ENCODE data around the gene DUSP6. TPM values are rescaled to one million over a fixed set of nuclear protein-coding genes. Genes with fewer than 3 reads are reported as not detected.

DUSP6 gene
- total and polyA plus RNA-seq, 2 of the 13 experiments (the other 11 are each of a cell fraction or from before 2014, with no cell fraction given): 40.9 to 161 TPM

- TF ChIP-seq RXRA (CRISPR knock-in tag; IDR thresholded peaks at IDR 0.05): no peak
- no peak for TF ChIP-seq HES4 (CRISPR knock-in tag; IDR thresholded peaks at IDR 0.05; ENCODE audit: borderline replicate concordance)
Measured at GRCh38 chr12:89314060-89314761, 38.1 kb downstream of the DUSP6 start (continued).

- FAIRE-seq (no peak), DNase-seq (ENCODE audit: low spot score) (no peak), ATAC-seq (no peak)
- TF ChIP-seq MYPOP (CRISPR knock-in tag; IDR thresholded peaks at IDR 0.05): no peak
- no peak for TF ChIP-seq ZFP82 (CRISPR knock-in tag; IDR thresholded peaks at IDR 0.05; ENCODE audit: borderline replicate concordance)
- TF ChIP-seq PCBP2 (optimal IDR thresholded peaks at IDR 0.05; ENCODE audit: low read depth, low read length, poor library complexity, severe bottlenecking): no peak
- no peak for TF ChIP-seq ZNF432 (CRISPR knock-in tag; IDR thresholded peaks at IDR 0.05; ENCODE audit: borderline replicate concordance)
- no peak for TF ChIP-seq GATA4 (IDR thresholded peaks at IDR 0.05; ENCODE audit: borderline replicate concordance, low read depth)
- TF ChIP-seq AHR (CRISPR knock-in tag; IDR thresholded peaks at IDR 0.05): no peak
- Histone ChIP-seq H2AFZ (ENCODE audit: low read length) (no peak overlapping the region), H3K27me3 (ENCODE audit: control insufficient read depth in 1 of 2, insufficient read depth in 2 of 2, low read length in 2 of 2) (no peaks in the 10 kb centered on the region; a peak in 1 of 5 replicates), H3K79me2 (ENCODE audit: insufficient read depth, low read length) (no peaks in the 10 kb centered on the region), H3K9ac (ENCODE audit: insufficient read depth, low read depth, low read length) (no peak overlapping the region), H3K9me3 (ENCODE audit: low read length) (no peaks in the 10 kb centered on the region), H3K4me3 (replicated peaks in 1 of 3; ENCODE audit: insufficient read depth in 1 of 3, low read depth in 2 of 3, low read length in 3 of 3) (no peak overlapping the region), H4K20me1 (ENCODE audit: insufficient read depth, low read length) (no peaks in the 10 kb centered on the region), H3K4me1 (ENCODE audit: insufficient read depth, low read length) (peaks cover 27% of the 10 kb centered on the region), H3K4me2 (ENCODE audit: low read depth, low read length) (no peak overlapping the region), H3K27ac (ENCODE audit: extremely low read length, insufficient read depth, low read length) (no peak overlapping the region), H3K36me3 (replicated peaks in 1 of 2; ENCODE audit: control insufficient read depth in 1 of 2, insufficient read depth in 2 of 2, low read length in 2 of 2) (no peaks in the 10 kb centered on the region)
- ChIA-PET CTCF (ENCODE audit: low intra/inter-chr PET ratio, low total read pairs) (no interaction called here), POLR2A (no interaction called here)
- BruUV-seq (replicated peaks): no TSS peak
- intact Hi-C loops (cut with micrococcal nuclease; ENCODE audit: unreplicated experiment): no loop called here
- 71% methylated on average over 4 of the region's 4 CpGs for WGBS (ENCODE audit: low lambda C conversion rate)
- in situ Hi-C loops (cut with HindIII; ENCODE audit: extremely low pct_ligation_motif_present, low pct_unique_long_range_greater_than_20kb): no loop called here
Measured at GRCh38 chr12:89311703-89312293, 40.5 kb downstream of the DUSP6 start.
